GM12878 (cell line): Measurements from ENCODE around the gene RBMS1. TPM values are rescaled to one million over a fixed set of nuclear protein-coding genes. Genes with fewer than 3 reads are reported as not detected.

Source experiments
- E2F8 ChIP-seq: fragments of 450-650 bp; IDR thresholded peaks from 2 replicates; pipeline ENCODE4 v1.6.1; 2018; ENCODE audit warnings: mild to moderate bottlenecking, low read depth, moderate library complexity; ENCODE audit not compliant: partially characterized antibody
- FOS ChIP-seq: IDR thresholded peaks from 3 replicates; pipeline ENCODE4 v1.6.1; 2011; ENCODE audit warnings: borderline replicate concordance; ENCODE audit not compliant: insufficient read length; ENCODE audit errors: extremely low read depth
- KLF5 ChIP-seq: fragments of 450-650 bp; IDR thresholded peaks from 2 replicates; pipeline ENCODE4 v1.6.1; 2014; ENCODE audit warnings: mild to moderate bottlenecking; ENCODE audit not compliant: partially characterized antibody
- MYC ChIP-seq: IDR thresholded peaks from 2 replicates; pipeline ENCODE4 v1.6.1; 2011; ENCODE audit warnings: mild to moderate bottlenecking, low read length, moderate library complexity, inconsistent platforms; ENCODE audit not compliant: insufficient read depth, insufficient replicate concordance, insufficient read length, severe bottlenecking
- NFYA ChIP-seq: IDR thresholded peaks from 2 replicates; pipeline ENCODE4 v1.6.1; 2011; ENCODE audit warnings: low read depth, mild to moderate bottlenecking, low read length, improper control_type of control experiment, borderline replicate concordance
- polyA plus RNA-seq, 11 experiments: library from polyadenylated mRNA; depleted of rRNA in 4 of 11; unstranded in 6 of 11; stranded (reverse) in 5 of 11; fragments of >200 nt; fragmentation: Nextera tagmentation in 4 of 11; fragmentation: Illumina TruSeq in 1 of 11; extraction: Ambion mirVana in 4 of 11; extraction: Trizol in 1 of 11; gene quantifications; 1 replicate in 1 of 11; 2 replicates in 10 of 11; pipeline versions ENCODE4 v1.2.1 to v1.2.3, GENCODE V29; 2011 to 2016; ENCODE audit warnings: inconsistent platforms in 2 of 11, missing spikeins in 2 of 11, low read depth in 1 of 11
- total RNA-seq, 4 experiments: library from RNA; depleted of rRNA in 3 of 4; stranded (reverse); fragments of >200 nt in 3 of 4; fragmentation: Illumina TruSeq in 1 of 4; extraction: Trizol in 1 of 4; gene quantifications; 2 replicates each; pipeline versions ENCODE4 v1.2.1 to v1.2.3, GENCODE V29; 2013 to 2021
- TF ChIP-seq, protein P1 (sequence below): fragments of 450-650 bp; IDR thresholded peaks from 2 replicates; pipeline ENCODE4 v1.6.1; 2017; ENCODE audit warnings: mild to moderate bottlenecking, moderate library complexity

The RBMS1 gene
- total and polyA plus RNA-seq, 10 of the 15 experiments (the other 5 are each of a cell fraction or from before 2014, with no cell fraction given): 0.04 to 0.31 (median 0.17) TPM; not detected in 1

GRCh38 chr2:160501370-160501769, 7.8 kb upstream of the RBMS1 start (continued):
- no peak for TF ChIP-seq KLF5
- no peak for TF ChIP-seq FOS
- TF ChIP-seq NFYA: no peak
- TF ChIP-seq, protein P1, sequence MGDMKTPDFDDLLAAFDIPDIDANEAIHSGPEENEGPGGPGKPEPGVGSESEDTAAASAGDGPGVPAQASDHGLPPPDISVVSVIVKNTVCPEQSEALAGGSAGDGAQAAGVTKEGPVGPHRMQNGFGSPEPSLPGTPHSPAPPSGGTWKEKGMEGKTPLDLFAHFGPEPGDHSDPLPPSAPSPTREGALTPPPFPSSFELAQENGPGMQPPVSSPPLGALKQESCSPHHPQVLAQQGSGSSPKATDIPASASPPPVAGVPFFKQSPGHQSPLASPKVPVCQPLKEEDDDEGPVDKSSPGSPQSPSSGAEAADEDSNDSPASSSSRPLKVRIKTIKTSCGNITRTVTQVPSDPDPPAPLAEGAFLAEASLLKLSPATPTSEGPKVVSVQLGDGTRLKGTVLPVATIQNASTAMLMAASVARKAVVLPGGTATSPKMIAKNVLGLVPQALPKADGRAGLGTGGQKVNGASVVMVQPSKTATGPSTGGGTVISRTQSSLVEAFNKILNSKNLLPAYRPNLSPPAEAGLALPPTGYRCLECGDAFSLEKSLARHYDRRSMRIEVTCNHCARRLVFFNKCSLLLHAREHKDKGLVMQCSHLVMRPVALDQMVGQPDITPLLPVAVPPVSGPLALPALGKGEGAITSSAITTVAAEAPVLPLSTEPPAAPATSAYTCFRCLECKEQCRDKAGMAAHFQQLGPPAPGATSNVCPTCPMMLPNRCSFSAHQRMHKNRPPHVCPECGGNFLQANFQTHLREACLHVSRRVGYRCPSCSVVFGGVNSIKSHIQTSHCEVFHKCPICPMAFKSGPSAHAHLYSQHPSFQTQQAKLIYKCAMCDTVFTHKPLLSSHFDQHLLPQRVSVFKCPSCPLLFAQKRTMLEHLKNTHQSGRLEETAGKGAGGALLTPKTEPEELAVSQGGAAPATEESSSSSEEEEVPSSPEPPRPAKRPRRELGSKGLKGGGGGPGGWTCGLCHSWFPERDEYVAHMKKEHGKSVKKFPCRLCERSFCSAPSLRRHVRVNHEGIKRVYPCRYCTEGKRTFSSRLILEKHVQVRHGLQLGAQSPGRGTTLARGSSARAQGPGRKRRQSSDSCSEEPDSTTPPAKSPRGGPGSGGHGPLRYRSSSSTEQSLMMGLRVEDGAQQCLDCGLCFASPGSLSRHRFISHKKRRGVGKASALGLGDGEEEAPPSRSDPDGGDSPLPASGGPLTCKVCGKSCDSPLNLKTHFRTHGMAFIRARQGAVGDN: no peak
- TF ChIP-seq MYC: no peak
- no peak for TF ChIP-seq E2F8
